ENCODE data around the gene NEU2. TPM values are rescaled to one million over a fixed set of nuclear protein-coding genes. Genes with fewer than 3 reads are reported as not detected.
A peak's percentile ranks its signal among the peaks of the same experiment; 100 is the strongest.

The NEU2 gene
- total RNA-seq, 1 experiment from 2014 or later, result not detected

GRCh38 chr2:232998666-232998985 lies 33.8 kb upstream of the NEU2 start:
- ChIA-PET POLR2A (no interaction called here), CTCF (no interaction called here), RAD21 (ENCODE audit: low non-redundant PET in 1 of 2, low total read pairs in 2 of 2, uncharacterized antibody in 2 of 2, unreplicated experiment in 2 of 2) (no interaction called here)
- Histone ChIP-seq H3K27ac (ENCODE audit: low read depth, low read length) (no peak overlapping the region), H3K4me2 (ENCODE audit: low read length) (no peak overlapping the region), H3K79me2 (ENCODE audit: insufficient read depth, low read length) (no peaks in the 10 kb centered on the region), H4K20me1 (ENCODE audit: insufficient read depth) (no peaks in the 10 kb centered on the region), H3K4me1 (ENCODE audit: control insufficient read depth in 1 of 2, insufficient read depth in 2 of 2, low read length in 2 of 2) (peaks cover 0 to 3% of the 10 kb centered on the region in 2 experiments; a peak in 1 of 4 replicates), H3K4me3 (replicated peaks in 1 of 2; ENCODE audit: low read depth in 1 of 2, low read length in 2 of 2) (no peak overlapping the region), H3K9me2 (ENCODE audit: insufficient read depth) (no peaks in the 10 kb centered on the region), H2AFZ (ENCODE audit: low read depth, low read length, poor library complexity, severe bottlenecking) (no peak overlapping the region), H3K27me3 (ENCODE audit: insufficient read depth, low read length) (no peaks in the 10 kb centered on the region), H3K36me3 (ENCODE audit: control insufficient read depth in 1 of 2, insufficient read depth in 2 of 2, low read length in 2 of 2) (no peaks in the 10 kb centered on the region), H3K9ac (ENCODE audit: low read length) (no peak overlapping the region), H3K9me3 (ENCODE audit: control insufficient read depth in 1 of 2, insufficient read depth in 1 of 2, low read depth in 1 of 2, low read length in 2 of 2) (no peaks in the 10 kb centered on the region)
- no TSS peak for BruUV-seq (replicated peaks)
- ATAC-seq, result no peak
- no peak for TF ChIP-seq CEBPB (IDR thresholded peaks at IDR 0.05; ENCODE audit: low read depth)
- TF ChIP-seq YY1 (IDR thresholded peaks at IDR 0.05; ENCODE audit: extremely low read depth, insufficient replicate concordance, low read depth, low read length), result no peak
- no peak for TF ChIP-seq REST (IDR thresholded peaks at IDR 0.05; ENCODE audit: low read depth)
- intact Hi-C loops (cut with micrococcal nuclease), result no loop called here
- no peak for DNase-seq (ENCODE audit: low read depth, low spot score)

GRCh38 chr2:232999354-232999753 lies 33.1 kb upstream of the NEU2 start:
- ChIA-PET CTCF (no interaction called here), RAD21 (ENCODE audit: low non-redundant PET in 1 of 2, low total read pairs in 2 of 2, uncharacterized antibody in 2 of 2, unreplicated experiment in 2 of 2) (no interaction called here), POLR2A (no interaction called here)
- no peak overlapping the region for H3K9ac ChIP-seq (ENCODE audit: low read length)
- H3K9me3 ChIP-seq (ENCODE audit: control insufficient read depth in 1 of 2, insufficient read depth in 1 of 2, low read depth in 1 of 2, low read length in 2 of 2), result no peaks in the 10 kb centered on the region
- no peaks in the 10 kb centered on the region for H3K27me3 ChIP-seq (ENCODE audit: insufficient read depth, low read length)
- no peaks in the 10 kb centered on the region for H4K20me1 ChIP-seq (ENCODE audit: insufficient read depth)
- H3K4me3 ChIP-seq (replicated peaks in 1 of 2; ENCODE audit: low read depth in 1 of 2, low read length in 2 of 2), result no peak overlapping the region
- peak; percentile 88 for ATAC-seq
- no peak for DNase-seq (ENCODE audit: low read depth, low spot score)
- intact Hi-C loops (cut with micrococcal nuclease), result no loop called here
- H3K4me1 ChIP-seq (ENCODE audit: control insufficient read depth in 1 of 2, insufficient read depth in 2 of 2, low read length in 2 of 2), result peaks cover 0 to 3% of the 10 kb centered on the region in 2 experiments; a peak in 1 of 4 replicates
- H3K36me3 ChIP-seq (ENCODE audit: control insufficient read depth in 1 of 2, insufficient read depth in 2 of 2, low read length in 2 of 2), result no peaks in the 10 kb centered on the region
- H3K9me2 ChIP-seq (ENCODE audit: insufficient read depth), result no peaks in the 10 kb centered on the region
- H3K27ac ChIP-seq (ENCODE audit: low read depth, low read length), result no peak overlapping the region
- H3K79me2 ChIP-seq (ENCODE audit: insufficient read depth, low read length), result no peaks in the 10 kb centered on the region
- no peak overlapping the region for H3K4me2 ChIP-seq (ENCODE audit: low read length)
- peak in 2 of 3 experiments; percentile 35 to 37; a peak in 4 of 6 replicates for TF ChIP-seq CTCF (IDR thresholded peaks at IDR 0.05 in 2 of 3, conservative IDR thresholded peaks at IDR 0.05 in 1 of 3; ENCODE audit: borderline replicate concordance in 1 of 3, insufficient read depth in 1 of 3, low read depth in 2 of 3, low read length in 2 of 3)
- TF ChIP-seq SRF (IDR thresholded peaks at IDR 0.05; ENCODE audit: low read depth), result no peak
- no peak for TF ChIP-seq SIN3A (IDR thresholded peaks at IDR 0.05; ENCODE audit: low read depth)
- no peak for TF ChIP-seq YY1 (IDR thresholded peaks at IDR 0.05; ENCODE audit: extremely low read depth, insufficient replicate concordance, low read depth, low read length)
- TF ChIP-seq EGR1 (IDR thresholded peaks at IDR 0.05; ENCODE audit: low read depth), result no peak
- no peak for TF ChIP-seq ZFX (IDR thresholded peaks at IDR 0.05)
- BruUV-seq (replicated peaks), result no TSS peak
- no peak overlapping the region for H2AFZ ChIP-seq (ENCODE audit: low read depth, low read length, poor library complexity, severe bottlenecking)

All from HCT116 (cell line).